GM19324 (cell line): ENCODE data around the gene KNDC1.

ENCODE experiments used
- ATAC-seq: cut with Tn5 transposase; IDR thresholded peaks from one replicate; pipeline ENCODE4 v1.9.1; 2021; ENCODE audit warnings: mild to moderate bottlenecking, moderate library complexity; ENCODE audit not compliant: unreplicated experiment, low FRiP score

The KNDC1 gene

GRCh38 chr10:133189256-133189655, 29.2 kb downstream of the KNDC1 start:
- ATAC-seq: no peak

GRCh38 chr10:133189726-133190125, 29.7 kb downstream of the KNDC1 start:
- ATAC-seq: no peak

DNA sequence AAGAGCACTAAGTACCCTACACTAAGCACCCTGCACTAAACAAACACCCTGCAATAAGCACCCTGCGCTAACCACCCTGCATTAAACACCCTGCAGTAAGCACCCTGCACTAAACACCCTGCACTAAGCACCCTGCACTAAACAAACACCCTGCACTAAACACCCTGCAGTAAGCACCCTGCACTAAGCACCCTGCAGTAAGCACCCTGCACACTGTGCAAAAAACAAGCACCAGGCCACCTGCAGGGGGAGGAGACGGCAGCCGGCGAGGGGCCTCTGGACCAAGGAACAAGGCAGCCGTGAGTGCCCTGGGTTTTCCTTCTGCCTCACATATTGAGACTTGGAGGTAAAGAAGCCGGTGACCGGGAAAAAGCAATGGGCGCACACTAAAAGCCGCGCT, 30.2 kb downstream of the KNDC1 start:
- ATAC-seq: no peak

DNA sequence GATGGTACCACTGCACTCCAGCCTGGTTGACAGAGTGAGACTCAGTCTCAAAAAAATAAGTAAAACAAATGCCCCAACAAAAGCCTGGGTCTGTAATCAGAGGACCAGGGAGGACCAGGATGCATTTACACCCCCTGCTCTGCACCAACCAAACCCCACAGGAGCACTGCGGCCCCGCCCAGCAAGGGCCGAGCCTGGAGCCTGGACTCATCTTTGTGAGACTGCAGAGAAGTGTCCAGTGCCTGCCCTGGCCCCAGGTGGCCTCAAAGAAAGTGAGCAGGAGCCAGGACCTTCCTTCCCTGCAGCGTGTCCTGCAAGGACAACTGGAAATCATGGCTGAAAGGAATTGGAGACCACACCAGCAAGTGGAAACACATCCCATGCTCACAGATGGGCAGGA, 31.6 kb downstream of the KNDC1 start:
- ATAC-seq: no peak

GRCh38 chr10:133194151-133194550, 34.1 kb downstream of the KNDC1 start:
- no peak for ATAC-seq

- ATAC-seq: no peak
These were observed 35.1 kb downstream of the KNDC1 start for GRCh38 chr10:133195096-133195495.

GRCh38 chr10:133195611-133196010, 35.6 kb downstream of the KNDC1 start:
- no peak for ATAC-seq

- no peak for ATAC-seq
These were observed 36.3 kb downstream of the KNDC1 start for GRCh38 chr10:133196221-133196915.

DNA sequence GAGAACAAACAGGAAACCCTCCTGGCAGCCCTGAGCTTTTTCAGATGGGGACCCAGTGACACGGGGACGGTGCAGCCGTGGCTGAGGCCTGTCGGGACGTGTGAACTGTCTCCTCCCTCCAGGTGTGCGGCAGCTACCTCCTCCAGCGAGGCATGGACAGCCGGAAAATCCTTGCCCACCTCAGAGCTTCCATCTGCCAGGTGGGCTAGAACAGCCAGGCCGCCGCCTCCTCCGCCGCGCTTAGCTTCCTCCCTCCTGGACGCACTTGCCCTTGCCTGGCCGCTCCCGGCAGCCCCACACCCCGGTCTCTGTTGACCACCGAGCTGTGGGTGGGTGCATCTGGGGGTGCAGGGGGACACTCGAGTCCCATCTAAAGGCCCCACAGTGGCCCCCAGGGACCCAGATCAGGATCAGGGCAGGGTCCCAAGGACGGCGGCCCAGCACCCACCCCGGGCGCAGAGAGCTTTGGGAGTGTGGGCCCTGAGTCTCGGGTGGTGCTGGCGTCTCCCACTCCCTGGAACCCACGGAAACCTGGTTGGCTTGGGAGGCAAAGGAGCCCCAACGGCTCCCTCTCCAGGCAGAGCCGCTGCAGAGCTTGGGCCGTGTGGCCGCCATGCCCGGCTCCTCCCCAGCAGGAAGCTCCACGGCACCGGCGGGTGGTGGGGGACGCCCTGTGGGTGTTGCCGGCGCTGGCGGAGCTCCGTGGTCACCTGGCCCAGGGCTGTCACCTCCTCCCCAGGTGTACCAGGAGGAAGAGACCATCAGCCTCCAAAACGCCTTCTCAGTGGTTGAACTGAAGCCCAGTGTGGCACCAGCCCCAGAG, 37.1 kb downstream of the KNDC1 start:
- ATAC-seq: no peak

GRCh38 chr10:133197786-133198185, 37.8 kb downstream of the KNDC1 start:
- no peak for ATAC-seq

DNA sequence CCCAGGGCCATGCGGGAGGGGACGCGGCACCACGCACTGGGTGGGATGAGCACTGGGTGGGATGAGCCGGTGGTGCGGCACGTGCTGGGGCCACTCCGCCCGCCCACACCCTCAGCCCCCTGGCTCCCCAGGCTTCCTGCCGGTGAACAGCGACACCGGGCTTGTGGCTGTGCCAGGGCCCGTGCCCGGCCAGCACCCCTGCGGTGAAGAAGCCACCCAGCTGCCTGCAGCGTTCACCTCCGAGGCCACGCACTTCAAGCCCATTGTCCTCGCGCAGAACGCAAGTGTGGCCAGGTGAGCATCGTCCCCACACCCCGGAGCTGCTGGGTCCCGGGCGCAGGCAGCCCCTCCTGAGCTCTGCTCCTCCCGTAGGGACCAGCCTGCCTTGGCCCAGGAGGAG, 38.2 kb downstream of the KNDC1 start:
- ATAC-seq: no peak

DNA sequence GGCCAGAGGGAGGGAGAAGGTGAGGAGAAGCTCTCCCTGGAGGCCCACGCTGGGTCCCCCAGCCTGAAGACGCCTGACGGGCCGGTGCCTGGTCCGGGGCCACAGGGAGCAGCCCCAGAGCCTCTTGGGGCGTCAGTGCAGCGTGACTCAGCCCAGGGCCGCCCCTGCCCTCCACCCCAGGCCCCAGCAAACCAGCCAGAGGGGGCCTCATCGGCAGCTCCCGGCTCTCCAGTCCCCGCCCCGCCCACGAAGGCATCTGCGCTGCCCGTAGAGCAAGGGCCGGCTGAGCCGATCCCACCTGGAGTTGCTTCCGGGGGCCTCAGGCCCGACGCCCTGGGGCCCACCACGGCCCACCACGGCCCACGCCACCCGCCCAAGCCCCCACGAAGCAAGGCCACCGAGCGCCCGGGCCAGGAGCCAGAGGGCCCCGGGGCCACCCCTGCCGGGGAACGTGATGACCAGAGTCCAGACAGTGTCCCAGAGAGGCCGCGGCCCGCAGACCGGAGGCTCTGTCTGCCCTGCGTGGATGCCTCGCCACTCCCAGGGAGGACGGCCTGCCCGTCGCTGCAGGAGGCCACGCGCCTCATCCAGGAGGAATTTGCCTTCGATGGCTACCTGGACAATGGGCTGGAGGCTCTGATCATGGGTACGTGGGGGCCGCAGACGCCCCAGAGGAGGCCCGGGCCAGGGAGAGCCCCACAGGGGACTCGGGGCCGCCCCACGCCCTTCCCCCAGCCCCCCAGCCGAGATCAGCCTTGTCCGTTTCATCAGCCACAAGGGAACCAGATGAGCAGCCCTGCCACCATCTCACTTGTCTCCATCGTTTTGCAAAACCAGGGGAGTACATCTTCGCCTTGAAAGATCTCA, 38.8 kb downstream of the KNDC1 start:
- ATAC-seq: no peak

GRCh38 chr10:133199488-133199885, 39.5 kb downstream of the KNDC1 start:
- no peak for ATAC-seq

GRCh38 chr10:133199992-133200611, 40.1 kb downstream of the KNDC1 start:
- no peak for ATAC-seq

DNA sequence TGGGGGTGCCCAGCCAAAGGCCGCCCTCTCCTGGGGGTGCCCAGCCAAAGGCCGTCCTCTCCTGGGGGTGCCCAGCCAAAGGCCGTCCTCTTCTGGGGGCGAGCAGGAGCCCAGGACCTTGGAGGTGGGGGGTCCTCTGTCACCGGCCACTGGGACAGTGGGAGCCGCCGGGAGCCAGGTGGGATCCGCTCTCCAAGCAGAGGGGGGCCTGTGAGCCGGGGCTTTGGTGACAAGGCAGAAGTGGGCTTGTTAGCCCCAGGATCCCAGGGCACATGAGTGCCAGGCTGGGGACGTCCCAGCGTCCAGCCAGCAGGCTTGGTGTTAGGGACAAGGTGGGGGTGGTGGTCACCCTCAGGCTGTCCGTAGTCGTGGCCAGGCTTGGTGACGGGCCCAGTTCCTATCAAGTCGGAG, 40.6 kb downstream of the KNDC1 start:
- no peak for ATAC-seq

DNA sequence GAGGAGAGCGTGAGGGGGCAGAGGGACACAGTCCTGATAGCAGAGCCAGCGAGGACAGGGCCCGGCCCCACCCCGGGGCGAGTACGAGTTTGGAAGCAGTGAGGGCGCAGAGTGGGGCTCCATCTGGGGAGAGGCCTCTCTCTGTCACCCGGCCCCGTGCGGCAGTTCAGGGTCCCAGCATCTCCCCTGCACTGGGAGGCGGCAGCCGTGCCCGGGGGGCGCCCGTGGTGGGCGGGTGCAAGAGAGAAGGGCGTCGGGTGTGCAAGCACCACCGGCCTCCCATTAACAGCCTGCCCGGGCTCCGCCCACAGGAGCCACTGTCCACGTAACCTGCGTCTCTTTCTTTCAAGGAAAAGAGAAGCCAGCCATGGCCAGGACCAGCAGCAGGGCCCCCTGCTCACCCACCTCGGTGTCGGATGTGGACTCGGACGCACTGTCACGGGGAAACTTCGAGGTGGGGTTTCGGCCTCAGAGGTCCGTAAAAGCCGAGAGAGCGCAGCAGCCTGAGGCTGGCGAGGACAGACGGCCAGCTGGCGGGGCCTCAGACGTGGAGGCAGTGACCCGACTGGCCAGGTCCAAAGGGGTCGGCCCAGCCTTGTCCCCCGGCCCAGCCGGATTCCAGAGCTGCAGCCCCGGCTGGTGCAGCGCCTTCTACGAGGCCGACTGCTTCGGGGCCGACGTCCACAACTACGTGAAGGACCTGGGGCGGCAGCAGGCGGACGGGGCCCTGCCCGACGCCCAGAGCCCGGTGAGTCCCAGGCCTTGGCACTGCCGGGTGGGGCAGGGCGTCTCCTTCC, 41.3 kb downstream of the KNDC1 start:
- no peak for ATAC-seq

GRCh38 chr10:133201948-133202725, 42.1 kb downstream of the KNDC1 start:
- no peak for ATAC-seq

- ATAC-seq: no peak
These were observed 43.0 kb downstream of the KNDC1 start for GRCh38 chr10:133202778-133203651.
